ENCODE data around the gene COPS6.

The COPS6 gene

DNA sequence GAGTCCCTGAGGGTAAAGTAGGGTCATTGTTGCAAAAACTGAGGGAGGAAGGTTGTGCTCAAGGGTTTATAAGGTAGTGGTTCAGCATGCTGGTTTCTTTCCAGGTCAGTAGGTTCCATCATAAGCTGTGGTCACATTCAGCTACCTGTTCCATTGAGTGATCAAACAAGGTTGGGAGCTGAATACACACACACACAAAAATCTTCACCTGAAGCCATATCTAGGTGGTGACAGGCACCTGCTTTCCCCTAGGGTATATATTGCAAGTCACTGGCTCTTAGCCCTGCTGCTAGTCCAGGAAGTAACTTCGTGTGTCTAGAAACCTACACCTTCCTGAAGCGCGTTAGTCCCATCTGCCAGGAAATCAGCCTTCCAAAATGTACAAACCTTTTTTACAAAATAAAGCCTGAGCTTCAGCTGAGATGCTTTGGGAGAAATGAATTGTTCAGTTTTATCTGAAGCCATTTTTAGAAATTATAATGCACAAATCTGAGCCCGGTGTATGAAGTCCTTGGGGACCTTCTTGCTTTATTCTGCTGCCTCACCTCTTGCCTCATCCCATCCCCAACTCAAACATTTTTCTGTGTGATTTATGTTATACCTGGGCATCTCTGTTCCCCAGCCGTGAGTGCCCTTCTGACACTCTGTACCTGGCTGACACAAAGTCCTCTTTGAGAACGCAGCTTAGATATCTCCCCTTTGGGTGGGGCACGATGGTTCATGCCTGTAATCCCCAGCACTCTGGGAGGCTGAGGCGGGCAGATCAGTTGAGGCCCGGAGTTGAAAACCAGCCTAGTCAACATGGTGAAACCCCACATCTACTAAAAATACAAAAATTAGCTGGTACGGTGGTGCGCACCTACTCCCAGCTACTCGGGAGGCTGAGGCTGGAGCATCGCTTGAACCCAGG lies 49.3 kb downstream of the COPS6 start:
- ATAC-seq, result no peak
- TF ChIP-seq, protein P1, sequence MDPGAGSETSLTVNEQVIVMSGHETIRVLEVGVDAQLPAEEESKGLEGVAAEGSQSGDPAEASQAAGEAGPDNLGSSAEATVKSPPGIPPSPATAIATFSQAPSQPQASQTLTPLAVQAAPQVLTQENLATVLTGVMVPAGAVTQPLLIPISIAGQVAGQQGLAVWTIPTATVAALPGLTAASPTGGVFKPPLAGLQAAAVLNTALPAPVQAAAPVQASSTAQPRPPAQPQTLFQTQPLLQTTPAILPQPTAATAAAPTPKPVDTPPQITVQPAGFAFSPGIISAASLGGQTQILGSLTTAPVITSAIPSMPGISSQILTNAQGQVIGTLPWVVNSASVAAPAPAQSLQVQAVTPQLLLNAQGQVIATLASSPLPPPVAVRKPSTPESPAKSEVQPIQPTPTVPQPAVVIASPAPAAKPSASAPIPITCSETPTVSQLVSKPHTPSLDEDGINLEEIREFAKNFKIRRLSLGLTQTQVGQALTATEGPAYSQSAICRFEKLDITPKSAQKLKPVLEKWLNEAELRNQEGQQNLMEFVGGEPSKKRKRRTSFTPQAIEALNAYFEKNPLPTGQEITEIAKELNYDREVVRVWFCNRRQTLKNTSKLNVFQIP (CRISPR knock-in tag; IDR thresholded peaks at IDR 0.05; ENCODE audit: borderline replicate concordance, low read depth), result no peak
- TF ChIP-seq, protein P2, sequence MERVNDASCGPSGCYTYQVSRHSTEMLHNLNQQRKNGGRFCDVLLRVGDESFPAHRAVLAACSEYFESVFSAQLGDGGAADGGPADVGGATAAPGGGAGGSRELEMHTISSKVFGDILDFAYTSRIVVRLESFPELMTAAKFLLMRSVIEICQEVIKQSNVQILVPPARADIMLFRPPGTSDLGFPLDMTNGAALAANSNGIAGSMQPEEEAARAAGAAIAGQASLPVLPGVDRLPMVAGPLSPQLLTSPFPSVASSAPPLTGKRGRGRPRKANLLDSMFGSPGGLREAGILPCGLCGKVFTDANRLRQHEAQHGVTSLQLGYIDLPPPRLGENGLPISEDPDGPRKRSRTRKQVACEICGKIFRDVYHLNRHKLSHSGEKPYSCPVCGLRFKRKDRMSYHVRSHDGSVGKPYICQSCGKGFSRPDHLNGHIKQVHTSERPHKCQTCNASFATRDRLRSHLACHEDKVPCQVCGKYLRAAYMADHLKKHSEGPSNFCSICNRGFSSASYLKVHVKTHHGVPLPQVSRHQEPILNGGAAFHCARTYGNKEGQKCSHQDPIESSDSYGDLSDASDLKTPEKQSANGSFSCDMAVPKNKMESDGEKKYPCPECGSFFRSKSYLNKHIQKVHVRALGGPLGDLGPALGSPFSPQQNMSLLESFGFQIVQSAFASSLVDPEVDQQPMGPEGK (CRISPR knock-in tag; IDR thresholded peaks at IDR 0.05; ENCODE audit: borderline replicate concordance), result no peak
- no peak for TF ChIP-seq ESRRG (CRISPR knock-in tag; IDR thresholded peaks at IDR 0.05)
- no peak for TF ChIP-seq ISL1 (CRISPR knock-in tag; IDR thresholded peaks at IDR 0.05)
- no peak for TF ChIP-seq RARB (CRISPR knock-in tag; IDR thresholded peaks at IDR 0.05)
- TF ChIP-seq ZFP3 (CRISPR knock-in tag; IDR thresholded peaks at IDR 0.05), result no peak
- TF ChIP-seq, protein P3, sequence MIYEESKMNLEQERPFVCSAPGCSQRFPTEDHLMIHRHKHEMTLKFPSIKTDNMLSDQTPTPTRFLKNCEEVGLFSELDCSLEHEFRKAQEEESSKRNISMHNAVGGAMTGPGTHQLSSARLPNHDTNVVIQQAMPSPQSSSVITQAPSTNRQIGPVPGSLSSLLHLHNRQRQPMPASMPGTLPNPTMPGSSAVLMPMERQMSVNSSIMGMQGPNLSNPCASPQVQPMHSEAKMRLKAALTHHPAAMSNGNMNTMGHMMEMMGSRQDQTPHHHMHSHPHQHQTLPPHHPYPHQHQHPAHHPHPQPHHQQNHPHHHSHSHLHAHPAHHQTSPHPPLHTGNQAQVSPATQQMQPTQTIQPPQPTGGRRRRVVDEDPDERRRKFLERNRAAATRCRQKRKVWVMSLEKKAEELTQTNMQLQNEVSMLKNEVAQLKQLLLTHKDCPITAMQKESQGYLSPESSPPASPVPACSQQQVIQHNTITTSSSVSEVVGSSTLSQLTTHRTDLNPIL (CRISPR knock-in tag; IDR thresholded peaks at IDR 0.05; ENCODE audit: low read depth), result no peak
- TF ChIP-seq SNAI2 (CRISPR knock-in tag; IDR thresholded peaks at IDR 0.05), result no peak
- TF ChIP-seq, protein P4, sequence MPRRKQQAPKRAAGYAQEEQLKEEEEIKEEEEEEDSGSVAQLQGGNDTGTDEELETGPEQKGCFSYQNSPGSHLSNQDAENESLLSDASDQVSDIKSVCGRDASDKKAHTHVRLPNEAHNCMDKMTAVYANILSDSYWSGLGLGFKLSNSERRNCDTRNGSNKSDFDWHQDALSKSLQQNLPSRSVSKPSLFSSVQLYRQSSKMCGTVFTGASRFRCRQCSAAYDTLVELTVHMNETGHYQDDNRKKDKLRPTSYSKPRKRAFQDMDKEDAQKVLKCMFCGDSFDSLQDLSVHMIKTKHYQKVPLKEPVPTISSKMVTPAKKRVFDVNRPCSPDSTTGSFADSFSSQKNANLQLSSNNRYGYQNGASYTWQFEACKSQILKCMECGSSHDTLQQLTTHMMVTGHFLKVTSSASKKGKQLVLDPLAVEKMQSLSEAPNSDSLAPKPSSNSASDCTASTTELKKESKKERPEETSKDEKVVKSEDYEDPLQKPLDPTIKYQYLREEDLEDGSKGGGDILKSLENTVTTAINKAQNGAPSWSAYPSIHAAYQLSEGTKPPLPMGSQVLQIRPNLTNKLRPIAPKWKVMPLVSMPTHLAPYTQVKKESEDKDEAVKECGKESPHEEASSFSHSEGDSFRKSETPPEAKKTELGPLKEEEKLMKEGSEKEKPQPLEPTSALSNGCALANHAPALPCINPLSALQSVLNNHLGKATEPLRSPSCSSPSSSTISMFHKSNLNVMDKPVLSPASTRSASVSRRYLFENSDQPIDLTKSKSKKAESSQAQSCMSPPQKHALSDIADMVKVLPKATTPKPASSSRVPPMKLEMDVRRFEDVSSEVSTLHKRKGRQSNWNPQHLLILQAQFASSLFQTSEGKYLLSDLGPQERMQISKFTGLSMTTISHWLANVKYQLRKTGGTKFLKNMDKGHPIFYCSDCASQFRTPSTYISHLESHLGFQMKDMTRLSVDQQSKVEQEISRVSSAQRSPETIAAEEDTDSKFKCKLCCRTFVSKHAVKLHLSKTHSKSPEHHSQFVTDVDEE (CRISPR knock-in tag; IDR thresholded peaks at IDR 0.05), result no peak
- no peak for TF ChIP-seq ZC3H10 (CRISPR knock-in tag; IDR thresholded peaks at IDR 0.05)
- TF ChIP-seq ZFP30 (CRISPR knock-in tag; IDR thresholded peaks at IDR 0.05), result no peak

DNA sequence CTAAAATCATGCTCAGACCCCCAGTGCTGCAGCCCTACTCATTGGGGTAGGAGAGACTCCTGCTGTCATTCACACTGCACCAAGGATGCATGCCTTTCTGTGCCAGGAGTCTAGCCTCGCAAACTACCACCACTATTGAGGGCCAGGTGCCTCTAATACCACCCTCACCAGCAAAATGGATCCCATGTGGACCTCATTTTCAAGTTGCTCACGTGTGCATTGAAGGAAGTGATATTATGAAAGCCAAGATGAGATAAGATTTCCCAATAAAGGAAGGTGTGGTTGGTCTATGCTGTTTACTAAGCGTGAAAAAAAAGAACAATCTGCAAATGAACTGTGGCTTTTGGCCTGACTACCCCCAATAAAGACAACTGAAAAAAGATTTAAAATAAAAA lies 52.8 kb downstream of the COPS6 start:
- TF ChIP-seq CSDC2 (CRISPR knock-in tag; IDR thresholded peaks at IDR 0.05), result no peak
- no peak for TF ChIP-seq ISL1 (CRISPR knock-in tag; IDR thresholded peaks at IDR 0.05)
- TF ChIP-seq, protein P2 (CRISPR knock-in tag; IDR thresholded peaks at IDR 0.05; ENCODE audit: borderline replicate concordance), result no peak
- TF ChIP-seq, protein P3 (CRISPR knock-in tag; IDR thresholded peaks at IDR 0.05; ENCODE audit: low read depth), result no peak
- TF ChIP-seq, protein P1 (CRISPR knock-in tag; IDR thresholded peaks at IDR 0.05; ENCODE audit: borderline replicate concordance, low read depth), result no peak
- TF ChIP-seq, protein P5, sequence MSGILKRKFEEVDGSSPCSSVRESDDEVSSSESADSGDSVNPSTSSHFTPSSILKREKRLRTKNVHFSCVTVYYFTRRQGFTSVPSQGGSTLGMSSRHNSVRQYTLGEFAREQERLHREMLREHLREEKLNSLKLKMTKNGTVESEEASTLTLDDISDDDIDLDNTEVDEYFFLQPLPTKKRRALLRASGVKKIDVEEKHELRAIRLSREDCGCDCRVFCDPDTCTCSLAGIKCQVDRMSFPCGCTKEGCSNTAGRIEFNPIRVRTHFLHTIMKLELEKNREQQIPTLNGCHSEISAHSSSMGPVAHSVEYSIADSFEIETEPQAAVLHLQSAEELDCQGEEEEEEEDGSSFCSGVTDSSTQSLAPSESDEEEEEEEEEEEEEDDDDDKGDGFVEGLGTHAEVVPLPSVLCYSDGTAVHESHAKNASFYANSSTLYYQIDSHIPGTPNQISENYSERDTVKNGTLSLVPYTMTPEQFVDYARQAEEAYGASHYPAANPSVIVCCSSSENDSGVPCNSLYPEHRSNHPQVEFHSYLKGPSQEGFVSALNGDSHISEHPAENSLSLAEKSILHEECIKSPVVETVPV (CRISPR knock-in tag; IDR thresholded peaks at IDR 0.05), result no peak
- no peak for TF ChIP-seq ZNF8 (CRISPR knock-in tag; IDR thresholded peaks at IDR 0.05)
- TF ChIP-seq ZNF565 (CRISPR knock-in tag; conservative IDR thresholded peaks at IDR 0.05; ENCODE audit: low read depth), result no peak
- TF ChIP-seq RARB (CRISPR knock-in tag; IDR thresholded peaks at IDR 0.05), result no peak
- TF ChIP-seq ZNF70 (CRISPR knock-in tag; IDR thresholded peaks at IDR 0.05), result no peak
- TF ChIP-seq GLIS3 (CRISPR knock-in tag; IDR thresholded peaks at IDR 0.05), result no peak
- no peak for TF ChIP-seq ESRRG (CRISPR knock-in tag; IDR thresholded peaks at IDR 0.05)
- TF ChIP-seq PPARA (CRISPR knock-in tag; IDR thresholded peaks at IDR 0.05; ENCODE audit: borderline replicate concordance), result no peak
- ATAC-seq, result no peak; the same call in 2 of the 3 replicates

All from SK-N-SH treated with all-trans-retinoic acid at 6 μM for 48 hours (cell line).